ENCODE data around the gene CFAP92.
"Not testable (repeated sequence)": the region's sequence is repeated elsewhere in the genome, so short reads cannot be mapped to it uniquely, and the experiment has no call there.

Gene CFAP92

GRCh38 chr3:128935922-128936321 is 58.0 kb downstream of the CFAP92 start:
- no peak for DNase-seq

GRCh38 chr3:128933922-128934253 is 60.0 kb downstream of the CFAP92 start:
- DNase-seq, result no peak

GRCh38 chr3:128933213-128933921 is 60.5 kb downstream of the CFAP92 start:
- DNase-seq, result no peak

GRCh38 chr3:128932516-128933212 is 61.2 kb downstream of the CFAP92 start:
- no peak for DNase-seq

GRCh38 chr3:128931046-128931445 is 62.8 kb downstream of the CFAP92 start:
- DNase-seq, result no peak

- no peak for DNase-seq
Observed at GRCh38 chr3:128929364-128929763, 64.5 kb downstream of the CFAP92 start.

GRCh38 chr3:128923986-128924385 is 69.9 kb downstream of the CFAP92 start:
- not testable (repeated sequence) for DNase-seq

GRCh38 chr3:128923576-128923975 is 70.3 kb downstream of the CFAP92 start:
- no peak for DNase-seq

GRCh38 chr3:128922804-128923459 is 70.9 kb downstream of the CFAP92 start:
- DNase-seq, result no peak

- no peak for DNase-seq
Observed at GRCh38 chr3:128919988-128920387, 73.9 kb downstream of the CFAP92 start.

GRCh38 chr3:128917291-128917690 is 76.6 kb downstream of the CFAP92 start:
- DNase-seq, result no peak

- no peak for DNase-seq
Observed at GRCh38 chr3:128914966-128915645, 78.8 kb downstream of the CFAP92 start.

- no peak for DNase-seq
Observed at GRCh38 chr3:128911911-128912310, 82.0 kb downstream of the CFAP92 start.

GRCh38 chr3:128910006-128910405 is 83.9 kb downstream of the CFAP92 start:
- DNase-seq, result no peak

- no peak for DNase-seq
Observed at GRCh38 chr3:128908951-128909350, 84.9 kb downstream of the CFAP92 start.

GRCh38 chr3:128907706-128908445 is 86.0 kb downstream of the CFAP92 start:
- DNase-seq, result no peak

GRCh38 chr3:128906804-128907525 is 86.9 kb downstream of the CFAP92 start:
- DNase-seq, result no peak

GRCh38 chr3:128906031-128906803 is 87.7 kb downstream of the CFAP92 start:
- no peak for DNase-seq

GRCh38 chr3:128903501-128903900 is 90.4 kb downstream of the CFAP92 start:
- DNase-seq, result no peak

- no peak for DNase-seq
Observed at GRCh38 chr3:128902426-128902825, 91.5 kb downstream of the CFAP92 start.

All from 8988T (cell line).